UCSD-AML1 (cell line): ENCODE data around the gene ROR1.
"Not testable (repeated sequence)": the region's sequence is repeated elsewhere in the genome, so short reads cannot be mapped to it uniquely, and the experiment has no call there.

Experiments
- DNase-seq: peaks from one replicate; lab custom pipeline; 2025; ENCODE audit not compliant: unreplicated experiment; lab: John Stamatoyannopoulos, UW

The ROR1 gene

DNA sequence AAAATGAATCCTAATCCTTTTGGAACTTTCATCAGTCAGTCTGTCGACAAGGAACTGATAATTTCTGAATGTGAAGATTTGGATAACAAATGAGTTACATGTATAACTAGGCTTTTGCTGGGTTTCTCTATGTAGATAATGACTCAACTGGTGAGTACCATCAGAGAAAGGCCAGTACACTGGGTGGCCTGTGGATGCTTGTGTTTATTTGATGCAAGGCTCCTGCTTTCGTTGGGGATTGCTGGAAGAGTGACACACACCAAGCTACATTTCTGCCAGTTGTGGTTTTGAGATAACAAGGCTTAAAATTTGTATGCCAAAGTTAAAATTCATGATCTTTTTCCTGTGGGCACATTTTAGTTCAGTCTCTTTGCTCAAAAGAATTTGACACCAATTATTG lies 314.0 kb downstream of the ROR1 start:
- no peak for DNase-seq

DNA sequence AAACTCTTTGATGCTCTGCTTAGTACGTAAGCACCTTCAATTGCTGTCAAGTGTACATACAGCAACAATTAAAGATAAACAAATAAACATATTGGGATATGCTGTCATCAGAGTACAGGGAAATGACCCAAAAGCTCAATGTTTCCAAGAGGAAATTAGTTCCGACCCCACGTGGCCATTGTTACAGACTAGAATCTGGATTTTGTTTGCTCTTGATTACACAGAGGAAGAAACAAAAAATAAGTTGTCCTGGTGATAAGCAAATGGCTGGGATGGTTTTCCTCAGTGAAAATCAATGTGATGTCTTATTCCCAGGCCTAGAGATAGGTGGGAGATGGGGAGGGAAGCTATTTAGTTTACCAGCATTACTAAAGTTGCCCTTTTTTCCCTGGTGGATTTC lies 316.6 kb downstream of the ROR1 start:
- no peak for DNase-seq

DNA sequence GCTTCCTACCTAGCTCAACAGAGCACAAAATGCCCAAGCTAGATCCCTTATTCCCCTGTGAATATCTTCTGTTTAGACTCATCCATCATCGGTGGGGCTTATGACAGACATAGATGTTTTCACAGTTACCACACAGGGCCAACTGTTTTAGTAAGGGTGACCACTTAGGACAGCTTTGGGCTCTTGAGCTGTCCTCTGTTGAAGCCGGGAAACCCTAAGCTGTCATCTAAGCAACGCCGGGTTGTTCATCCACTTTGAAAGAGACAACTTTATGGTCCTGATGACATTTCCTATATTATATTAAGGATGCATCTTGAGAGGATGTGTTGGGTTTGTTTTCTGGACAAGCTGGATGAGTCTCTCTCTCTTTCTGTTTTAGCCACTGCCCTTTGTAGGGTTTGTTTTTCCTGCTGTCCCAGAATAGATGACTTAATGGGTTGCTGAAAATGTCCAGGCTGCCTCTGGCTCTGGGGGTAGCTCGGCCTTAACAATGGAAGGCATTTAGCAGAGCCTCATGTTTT lies 319.1 kb downstream of the ROR1 start:
- no peak for DNase-seq

DNA sequence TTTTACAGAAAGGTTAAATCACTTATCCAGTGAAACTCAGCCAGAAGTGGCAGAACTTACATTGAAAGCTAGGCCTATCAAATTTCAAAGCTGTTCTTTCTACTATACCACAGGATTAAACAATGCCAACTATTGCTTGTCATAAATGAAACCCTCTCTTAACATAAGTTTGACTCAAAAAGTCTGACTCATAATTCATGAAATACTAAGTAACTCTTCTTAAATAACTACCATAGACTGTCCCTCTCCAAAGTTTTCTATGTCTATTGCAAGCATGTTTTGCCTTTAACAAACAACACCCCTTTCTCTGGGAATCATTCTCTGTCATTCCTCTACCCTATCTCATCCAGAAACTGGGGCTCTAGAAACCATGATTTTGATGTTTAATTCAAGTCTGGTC lies 320.1 kb downstream of the ROR1 start:
- no peak for DNase-seq

DNA sequence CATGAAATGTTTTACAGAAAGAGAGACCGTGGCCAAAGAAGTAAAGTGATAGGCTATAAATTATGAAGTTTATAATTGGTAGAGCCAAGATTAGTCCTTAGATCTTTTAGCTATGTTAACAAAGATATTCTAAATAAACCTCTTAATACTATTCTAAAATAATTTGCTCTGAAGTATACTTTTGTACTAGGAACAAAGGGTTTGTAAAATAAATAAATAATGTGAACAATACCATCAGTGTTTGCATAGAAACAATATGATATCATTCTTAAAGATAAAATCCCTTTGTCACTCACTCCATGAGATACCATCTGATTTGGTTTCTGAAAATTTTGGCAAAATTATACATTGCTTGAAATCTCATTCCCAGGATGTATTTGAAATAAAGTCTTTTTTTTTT lies 322.0 kb downstream of the ROR1 start:
- DNase-seq: no peak

DNA sequence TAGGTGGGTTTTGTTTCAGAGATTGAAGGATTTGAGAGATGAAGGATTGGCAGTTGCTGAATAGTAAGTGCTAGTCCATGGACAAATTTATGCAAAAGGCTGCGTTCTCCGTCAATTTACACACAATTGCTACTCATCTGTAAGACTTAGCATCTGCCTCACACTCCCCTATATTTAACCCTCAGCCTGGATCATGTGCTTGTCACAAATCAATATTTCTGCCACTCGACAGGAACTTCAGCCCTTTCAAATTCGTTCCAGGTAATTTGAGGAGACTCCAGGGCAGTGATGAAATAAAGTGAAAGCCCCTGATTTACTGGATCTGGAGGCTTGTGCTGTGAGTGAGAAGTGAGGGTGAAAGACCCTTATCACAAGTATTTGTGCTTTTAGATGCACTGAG lies 324.0 kb downstream of the ROR1 start:
- no peak for DNase-seq

DNA sequence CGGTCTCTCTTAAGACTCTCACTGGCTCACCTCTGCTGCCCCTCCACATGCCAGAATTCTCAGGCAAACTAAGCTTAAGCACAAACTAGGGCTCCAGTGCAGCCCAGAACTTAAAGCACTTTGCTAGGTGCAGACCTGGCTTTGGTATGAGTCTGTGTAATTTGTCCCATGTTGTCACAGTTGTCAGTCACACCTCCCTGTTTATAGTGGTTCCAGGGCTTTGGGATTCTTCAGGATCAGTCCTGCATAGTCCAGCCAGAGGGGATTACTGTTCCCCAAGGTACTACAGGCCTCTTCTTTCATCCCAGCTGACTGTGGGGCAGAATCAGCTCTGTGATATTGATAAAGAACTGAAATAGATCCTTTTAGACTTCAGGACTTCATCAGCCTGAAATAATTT lies 324.6 kb downstream of the ROR1 start:
- DNase-seq: no peak

DNA sequence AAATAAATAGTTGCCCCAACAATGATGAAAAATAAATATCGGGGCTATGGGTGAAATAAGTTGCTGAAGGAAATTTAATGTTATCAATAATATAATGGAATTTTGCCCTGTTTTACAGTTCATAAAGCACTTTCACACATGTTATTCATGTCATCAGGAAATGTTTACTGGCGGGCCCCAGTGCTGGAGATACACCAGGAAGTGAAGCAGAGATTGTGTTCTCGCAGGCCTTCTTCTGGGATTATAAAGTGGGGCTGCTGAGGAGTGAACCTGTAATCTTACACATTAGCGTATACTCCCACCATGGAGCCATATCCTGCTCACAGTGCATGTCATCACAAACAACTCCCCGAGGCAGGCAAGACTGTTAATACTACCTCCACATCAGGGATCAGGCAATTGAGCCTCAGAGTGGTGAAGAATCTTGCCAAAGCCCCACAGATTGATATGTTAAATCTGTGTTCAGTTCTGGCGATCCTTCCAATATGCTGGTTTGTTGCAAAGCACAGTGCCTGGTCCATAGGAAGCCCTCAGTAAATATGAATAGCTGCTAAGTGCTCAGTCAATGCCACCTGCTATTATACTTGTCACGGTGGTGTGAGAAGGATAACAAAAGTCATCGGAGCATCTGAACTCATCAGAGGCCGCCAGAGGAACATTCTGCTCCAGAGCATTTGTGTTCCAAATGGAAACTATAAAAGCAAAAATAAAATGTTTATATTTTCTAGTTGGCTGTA lies 325.2 kb downstream of the ROR1 start:
- no peak for DNase-seq

DNA sequence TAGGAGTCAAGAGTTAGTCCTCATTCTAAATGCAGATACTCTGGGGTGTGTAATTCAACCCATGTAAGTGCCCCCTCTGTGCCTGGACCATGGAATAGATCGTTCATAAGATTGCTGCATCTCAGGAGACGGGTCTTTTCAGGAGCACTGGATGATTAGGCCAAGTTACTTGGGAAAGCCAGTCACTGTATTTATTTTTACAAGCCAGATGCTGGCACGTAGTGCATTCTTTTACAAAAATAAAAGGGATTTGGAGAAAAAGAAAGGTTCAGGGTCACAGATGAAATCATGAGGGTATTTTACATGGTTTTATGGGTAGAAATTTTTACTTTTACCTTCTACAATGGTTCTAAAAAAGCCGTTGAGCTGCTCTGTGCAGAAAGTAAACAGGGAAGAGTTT lies 327.0 kb downstream of the ROR1 start:
- no peak for DNase-seq

DNA sequence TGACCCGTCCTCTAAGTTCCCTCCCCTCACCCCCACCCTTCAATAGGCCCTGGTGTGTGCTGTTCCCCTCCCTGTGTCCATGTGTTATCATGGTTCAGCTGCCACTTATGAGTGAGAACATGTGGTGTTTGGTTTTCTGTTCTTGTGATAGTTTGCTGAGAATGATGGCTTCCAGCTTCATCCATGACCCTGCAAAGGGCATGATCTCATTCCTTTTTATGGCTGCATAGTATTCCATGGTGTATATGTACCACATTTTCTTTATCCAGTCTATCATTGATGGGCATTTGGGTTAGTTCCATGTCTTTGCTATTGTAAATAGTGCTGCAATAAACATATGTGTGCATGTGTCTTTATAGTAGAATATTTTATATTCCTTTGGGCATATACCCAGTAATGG lies 330.8 kb downstream of the ROR1 start:
- DNase-seq: not testable (repeated sequence)

DNA sequence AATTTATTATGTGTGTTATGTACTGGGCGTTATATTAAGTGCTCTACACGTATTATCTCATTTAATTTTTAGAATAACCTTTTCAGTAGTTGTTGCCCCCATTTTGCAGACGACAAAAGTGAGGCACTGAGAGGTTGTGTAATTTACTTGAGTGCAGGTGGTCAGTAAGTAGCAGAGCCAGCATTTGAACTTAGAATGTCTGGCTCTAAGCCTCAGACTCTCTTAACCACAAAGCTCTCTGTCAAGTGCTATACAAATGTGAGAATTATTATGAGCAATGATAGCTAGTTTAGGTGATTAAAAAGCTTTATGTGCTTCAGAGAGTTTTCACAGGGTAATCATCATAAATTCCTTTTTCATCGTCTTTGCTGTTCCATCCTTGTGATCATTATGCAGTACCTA lies 333.3 kb downstream of the ROR1 start:
- DNase-seq: no peak

DNA sequence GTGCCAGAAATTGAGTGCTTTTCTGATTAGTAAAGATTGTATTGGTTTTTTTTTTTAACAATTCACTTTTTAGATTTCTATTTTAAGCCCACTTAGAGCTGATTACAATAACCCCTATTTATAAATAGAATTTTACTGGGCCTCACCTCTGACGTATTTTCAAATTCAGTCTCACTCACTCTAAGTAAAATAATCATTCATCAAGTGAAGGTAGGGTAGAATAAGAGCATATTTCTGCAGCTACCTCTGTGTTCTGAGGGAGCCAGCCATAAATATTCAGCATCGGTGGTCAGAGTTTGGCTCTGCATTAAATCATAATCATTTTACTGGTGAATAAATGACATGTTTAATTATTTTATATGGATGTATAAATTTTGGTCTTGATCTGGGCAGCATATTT lies 333.8 kb downstream of the ROR1 start:
- no peak for DNase-seq

DNA sequence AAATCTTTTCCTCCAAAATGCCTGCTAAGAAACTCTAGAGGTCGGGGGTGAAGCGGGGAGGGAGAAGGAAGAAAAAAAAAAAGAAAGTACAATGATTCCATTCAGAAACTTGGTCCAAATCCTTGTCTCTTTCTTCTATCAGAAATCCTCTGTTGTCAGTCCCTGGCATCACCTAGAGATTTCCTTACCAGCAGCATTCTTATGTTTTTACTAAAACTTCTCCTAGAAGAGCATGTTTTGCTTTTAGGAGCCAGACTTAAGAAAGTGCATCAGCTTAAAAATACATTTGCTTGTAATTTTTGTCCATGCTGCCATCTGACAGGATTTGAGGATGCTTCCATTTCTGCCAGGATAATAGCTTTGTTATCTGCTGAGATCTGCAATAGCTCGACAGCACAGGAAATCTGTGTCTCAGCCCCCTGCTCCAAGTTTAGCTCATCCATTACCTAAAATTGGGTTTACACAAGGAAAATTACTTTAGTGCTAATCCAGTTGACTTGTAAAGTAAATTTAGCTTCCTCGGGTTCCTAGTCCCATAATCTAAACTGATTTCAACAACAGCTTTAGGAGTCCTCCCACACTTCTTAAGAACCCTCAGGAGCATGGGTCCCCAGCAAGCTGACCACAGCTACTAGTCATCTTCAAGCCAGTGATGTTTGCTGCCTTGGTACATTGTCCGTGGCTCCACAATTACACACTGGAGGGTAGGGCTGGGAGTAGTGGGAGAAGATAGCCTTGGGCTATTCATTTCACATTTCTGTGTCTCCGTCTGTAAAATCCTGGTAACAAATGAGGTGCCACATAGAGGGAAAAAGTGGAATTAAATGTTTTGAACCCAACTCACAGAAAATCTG lies 337.3 kb downstream of the ROR1 start:
- no peak for DNase-seq

DNA sequence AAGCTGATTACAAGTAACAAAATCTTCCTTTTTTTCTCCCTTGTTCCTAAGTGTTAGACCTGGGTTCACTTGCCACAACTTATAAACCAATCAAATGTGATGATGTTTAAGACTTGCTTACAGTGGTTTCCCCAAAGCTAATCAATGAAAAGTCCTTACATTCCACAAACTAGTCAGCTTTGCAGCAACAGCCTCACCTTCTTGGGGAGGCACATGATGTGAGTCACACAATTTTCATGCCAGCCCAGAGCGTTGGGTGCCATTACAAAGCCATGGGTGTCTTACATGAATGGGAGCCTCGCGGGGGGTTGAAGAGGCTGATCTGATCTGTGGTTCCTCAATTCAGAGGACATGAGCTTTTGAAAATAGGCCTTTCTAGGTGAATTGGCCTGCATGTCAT lies 338.0 kb downstream of the ROR1 start:
- DNase-seq: no peak

DNA sequence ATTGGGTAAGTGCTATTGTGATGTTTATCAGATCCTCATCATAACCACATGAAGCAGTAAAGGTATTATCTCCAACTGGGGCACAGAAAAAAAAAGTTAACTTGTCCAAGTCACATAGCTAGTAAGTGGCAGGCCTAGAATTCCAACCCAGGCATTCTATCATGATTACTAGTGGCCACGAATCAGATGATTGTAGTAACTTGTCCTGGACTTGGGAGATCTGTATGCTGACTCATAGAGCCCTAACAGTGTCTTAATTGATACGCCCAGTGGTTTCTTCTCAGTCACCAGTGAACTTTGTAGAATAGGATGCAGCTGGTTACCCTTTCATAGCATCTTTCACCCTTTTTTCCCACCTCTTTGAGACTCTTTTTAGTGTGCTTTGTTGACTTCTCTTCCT lies 338.5 kb downstream of the ROR1 start:
- no peak for DNase-seq

DNA sequence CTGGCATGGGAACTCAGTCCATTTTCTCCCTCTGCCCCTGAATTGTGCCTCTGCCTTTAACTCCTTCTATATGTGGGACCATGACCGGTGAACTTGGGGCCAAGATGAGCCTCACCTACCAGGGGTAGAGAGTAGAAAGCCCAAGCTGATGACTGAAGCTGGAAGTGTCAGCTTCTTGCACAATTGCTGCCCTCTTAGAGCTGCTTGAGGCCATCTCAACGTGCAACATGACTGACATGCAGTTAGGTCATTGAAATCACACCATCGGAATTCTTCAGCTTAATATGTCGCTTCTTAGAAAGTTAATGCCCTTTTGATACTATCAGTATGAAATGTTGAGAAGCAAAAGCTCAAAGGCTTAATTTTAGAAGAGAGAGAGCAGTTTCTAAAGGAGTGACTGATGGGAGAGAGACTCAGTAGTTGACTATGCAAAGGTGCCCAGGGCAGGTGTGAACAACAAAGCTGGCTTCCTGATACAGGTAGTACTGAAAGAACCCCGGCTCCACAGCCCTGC lies 340.3 kb downstream of the ROR1 start:
- DNase-seq: no peak

DNA sequence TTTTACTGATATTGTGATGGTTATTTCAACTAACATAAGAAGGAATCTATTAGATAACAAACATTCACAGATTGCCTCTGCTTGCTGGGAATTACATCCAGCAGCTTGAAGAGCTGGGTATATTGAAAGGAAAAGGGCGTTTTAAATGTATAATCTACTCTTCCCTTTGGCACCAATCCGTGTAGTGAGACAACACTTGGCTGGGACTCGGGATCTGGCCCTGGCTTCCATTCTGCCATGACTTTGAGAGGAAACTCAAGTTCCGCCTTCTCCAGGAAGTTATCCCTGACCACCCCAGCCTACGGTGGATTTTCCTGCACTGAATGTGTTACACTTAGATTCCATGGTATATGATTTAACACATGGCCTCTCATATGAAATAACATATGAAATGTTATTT lies 342.7 kb downstream of the ROR1 start:
- no peak for DNase-seq

DNA sequence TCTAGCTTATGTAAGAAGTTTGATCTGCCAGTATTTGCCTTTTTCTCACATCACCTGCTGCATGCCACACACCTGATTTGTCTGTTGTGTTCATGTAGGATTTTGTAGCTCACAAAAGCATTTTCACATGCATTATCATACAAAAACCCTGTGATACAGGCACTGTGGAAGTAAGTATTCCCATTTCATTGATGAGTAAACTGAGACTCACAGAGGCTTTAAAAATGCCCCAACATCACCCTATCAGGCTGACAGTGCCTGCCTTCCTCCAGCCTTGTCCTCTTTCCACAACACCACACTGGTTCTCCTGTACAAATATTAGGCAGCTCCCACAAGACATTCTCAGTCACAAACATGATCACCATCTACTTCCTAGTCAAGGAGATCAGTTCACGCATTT lies 343.7 kb downstream of the ROR1 start:
- DNase-seq: no peak

DNA sequence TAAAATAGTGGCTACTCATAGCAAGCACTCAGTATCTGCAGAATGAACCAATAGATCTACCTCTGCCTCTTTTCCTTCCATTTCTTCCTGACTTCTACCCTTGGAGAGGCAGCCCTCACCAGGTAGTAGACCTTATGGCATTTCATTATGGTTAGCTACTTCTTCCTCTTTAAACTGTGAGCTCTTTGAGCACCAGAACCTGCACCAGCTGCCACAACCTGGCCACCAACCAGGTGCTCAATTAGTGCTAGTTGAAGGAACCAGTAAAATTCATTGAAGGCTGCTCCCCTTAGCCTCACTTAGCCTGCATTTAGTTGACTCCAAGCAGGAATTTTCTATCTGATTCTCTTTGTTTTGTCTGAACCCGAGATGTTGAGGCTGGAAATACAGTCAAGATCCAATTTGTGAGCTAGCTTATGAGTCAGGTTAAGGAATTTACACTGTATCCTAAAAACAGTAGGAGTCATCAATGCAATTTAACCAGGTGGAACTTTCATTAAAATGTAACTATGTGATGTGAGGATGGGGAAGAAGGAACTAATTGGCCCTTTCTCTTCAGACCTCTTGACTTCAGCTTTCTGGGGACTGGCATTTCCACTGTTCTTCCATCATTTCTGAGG lies 348.1 kb downstream of the ROR1 start:
- DNase-seq: no peak

DNA sequence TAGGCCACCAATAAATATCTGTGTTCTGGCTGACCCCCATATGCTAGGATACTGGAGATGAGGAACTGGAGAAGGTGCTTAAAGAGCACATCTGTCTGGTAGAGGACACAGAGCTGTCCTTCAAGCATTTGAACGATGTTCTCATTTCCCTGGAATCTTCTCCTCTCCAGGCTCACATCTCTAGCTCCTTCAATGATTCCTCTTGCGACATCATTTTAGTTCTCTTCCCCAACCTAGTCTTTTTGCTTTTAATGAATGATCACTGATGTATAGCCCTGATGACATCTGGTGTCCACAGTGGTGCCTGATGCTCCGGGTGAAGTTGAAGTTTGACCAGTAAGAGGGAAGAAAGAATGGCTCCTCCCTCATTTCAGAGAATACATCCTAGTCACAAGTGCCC lies 348.8 kb downstream of the ROR1 start:
- no peak for DNase-seq

DNA sequence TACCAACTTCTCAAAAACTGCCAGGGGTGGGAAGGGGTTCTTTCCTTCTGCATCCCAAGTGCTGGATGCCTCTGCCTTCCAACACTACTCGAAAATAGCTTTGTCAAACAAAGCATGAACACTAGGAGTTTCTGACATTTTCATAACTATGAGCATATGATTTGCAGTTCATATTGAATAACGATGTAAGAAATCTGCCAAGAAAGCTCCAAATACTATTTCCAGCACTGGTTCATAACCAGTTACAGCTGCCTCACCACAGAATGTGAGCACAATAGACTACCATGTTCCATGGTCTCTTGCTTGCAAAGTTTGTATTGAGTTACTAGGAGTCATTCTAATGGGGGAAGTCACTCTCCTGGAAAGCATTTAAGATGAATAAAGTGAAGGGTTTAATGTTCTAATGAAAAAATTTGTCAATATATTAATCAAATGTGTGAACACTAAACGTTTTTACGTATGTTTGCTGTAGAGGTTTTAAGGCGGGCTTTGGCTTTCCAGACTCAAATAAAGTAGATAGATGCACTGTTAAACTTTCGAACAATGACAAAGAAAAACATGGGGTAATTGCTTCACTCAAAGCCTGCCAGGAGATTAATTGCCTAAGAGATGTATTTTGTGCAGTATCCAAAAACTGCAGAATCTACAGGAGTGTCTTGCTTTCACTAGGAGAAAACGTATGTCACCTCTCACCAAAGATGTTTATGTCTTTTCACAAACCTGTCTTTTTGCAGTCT lies 351.1 kb downstream of the ROR1 start:
- DNase-seq: no peak
